Trophoblast cell (in vitro differentiated cells and primary cell): Measurements from ENCODE around the gene SNX19.

ENCODE experiments used
- DNase-seq, 2 donors: peaks; one replicate each; pipeline ENCODE4 v3.0.0-alpha.2; 2016
- H2AFZ ChIP-seq: 2 replicates; pipeline ENCODE4 v1.6.1; 2013; ENCODE audit warnings: low read length, moderate library complexity, mild to moderate bottlenecking; ENCODE audit not compliant: insufficient read depth, poor library complexity
- H2AK5ac ChIP-seq: 2 replicates; pipeline ENCODE4 v1.6.1; 2013; ENCODE audit warnings: mild to moderate bottlenecking, low read length
- H2BK120ac ChIP-seq: 2 replicates; pipeline ENCODE4 v1.6.1; 2013; ENCODE audit warnings: low read length, mild to moderate bottlenecking, moderate library complexity; ENCODE audit not compliant: insufficient read depth, poor library complexity
- H2BK12ac ChIP-seq: 2 replicates; pipeline ENCODE4 v1.6.1; 2013; ENCODE audit warnings: mild to moderate bottlenecking, low read length, moderate library complexity
- H2BK5ac ChIP-seq: 2 replicates; pipeline ENCODE4 v1.6.1; 2013; ENCODE audit warnings: low read length, low read depth, moderate library complexity, mild to moderate bottlenecking; ENCODE audit not compliant: poor library complexity
- H3K14ac ChIP-seq: 2 replicates; pipeline ENCODE4 v1.6.1; 2013; ENCODE audit warnings: mild to moderate bottlenecking, low read length
- H3K18ac ChIP-seq: 2 replicates; pipeline ENCODE4 v1.6.1; 2013; ENCODE audit warnings: mild to moderate bottlenecking, low read length
- H3K23ac ChIP-seq: 2 replicates; pipeline ENCODE4 v1.6.1; 2013; ENCODE audit warnings: low read length
- H3K27ac ChIP-seq: 2 replicates; pipeline ENCODE4 v1.5.1; 2013; ENCODE audit warnings: low read depth, mild to moderate bottlenecking, inconsistent platforms, low read length, moderate library complexity
- H3K27me3 ChIP-seq: 2 replicates; pipeline ENCODE4 v1.6.1; 2013; ENCODE audit warnings: inconsistent platforms, mild to moderate bottlenecking, low read length, moderate library complexity; ENCODE audit not compliant: insufficient read depth
- H3K36me3 ChIP-seq, 2 experiments: 1 replicate in 1 of 2; 2 replicates in 1 of 2; pipeline ENCODE4 v1.6.1; 2013; ENCODE audit warnings: low read length in 2 of 2, mild to moderate bottlenecking in 2 of 2, moderate library complexity in 1 of 2; ENCODE audit not compliant: insufficient read depth in 2 of 2, control insufficient read depth in 1 of 2
- H3K4ac ChIP-seq: 2 replicates; pipeline ENCODE4 v1.6.1; 2013; ENCODE audit warnings: low read depth, mild to moderate bottlenecking, low read length, moderate library complexity
- H3K4me1 ChIP-seq, 2 experiments: 1 replicate in 1 of 2; 2 replicates in 1 of 2; pipeline ENCODE4 v1.6.1; 2013; ENCODE audit warnings: low read length in 2 of 2, mild to moderate bottlenecking in 2 of 2, moderate library complexity in 1 of 2; ENCODE audit not compliant: insufficient read depth in 2 of 2, control insufficient read depth in 1 of 2
- H3K4me2 ChIP-seq: 2 replicates; pipeline ENCODE4 v1.6.1; 2013; ENCODE audit warnings: inconsistent platforms, mild to moderate bottlenecking, low read length, moderate library complexity
- H3K4me3 ChIP-seq: 2 replicates; pipeline ENCODE4 v1.5.1; 2013; ENCODE audit warnings: mild to moderate bottlenecking, low read depth, low read length, inconsistent platforms
- H3K79me1 ChIP-seq: one replicate; pipeline ENCODE4 v1.6.1; 2013; ENCODE audit warnings: low read length
- H3K79me2 ChIP-seq: 2 replicates; pipeline ENCODE4 v1.6.1; 2013; ENCODE audit warnings: low read length, mild to moderate bottlenecking; ENCODE audit not compliant: control insufficient read depth, insufficient read depth, poor library complexity
- H3K9ac ChIP-seq: 2 replicates; pipeline ENCODE4 v1.6.1; 2013; ENCODE audit warnings: mild to moderate bottlenecking, low read length
- H3K9me3 ChIP-seq: 2 replicates; pipeline ENCODE4 v1.6.1; 2013; ENCODE audit warnings: low read depth, mild to moderate bottlenecking, control low read depth, inconsistent platforms, low read length; ENCODE audit not compliant: insufficient read depth
- H4K12ac ChIP-seq: 2 replicates; pipeline ENCODE4 v1.6.1; 2013; ENCODE audit warnings: low read depth, mild to moderate bottlenecking, low read length, moderate library complexity
- H4K8ac ChIP-seq: 2 replicates; pipeline ENCODE4 v1.6.1; 2013; ENCODE audit warnings: low read depth, mild to moderate bottlenecking, low read length, moderate library complexity
- H4K91ac ChIP-seq: one replicate; pipeline ENCODE4 v1.6.1; 2013; ENCODE audit warnings: low read depth, mild to moderate bottlenecking, low read length, moderate library complexity
- WGBS: extraction: QIAGEN DNeasy Blood & Tissue Kit; methylation state at CpG from one replicate; pipeline ENCODE4 v1.1.7; 2013; ENCODE audit warnings: missing lambda C conversion rate; ENCODE audit not compliant: insufficient read length, insufficient coverage; ENCODE audit errors: extremely low coverage; 5-methylcytosine and 5-hydroxymethylcytosine counted together

The SNX19 gene

DNA sequence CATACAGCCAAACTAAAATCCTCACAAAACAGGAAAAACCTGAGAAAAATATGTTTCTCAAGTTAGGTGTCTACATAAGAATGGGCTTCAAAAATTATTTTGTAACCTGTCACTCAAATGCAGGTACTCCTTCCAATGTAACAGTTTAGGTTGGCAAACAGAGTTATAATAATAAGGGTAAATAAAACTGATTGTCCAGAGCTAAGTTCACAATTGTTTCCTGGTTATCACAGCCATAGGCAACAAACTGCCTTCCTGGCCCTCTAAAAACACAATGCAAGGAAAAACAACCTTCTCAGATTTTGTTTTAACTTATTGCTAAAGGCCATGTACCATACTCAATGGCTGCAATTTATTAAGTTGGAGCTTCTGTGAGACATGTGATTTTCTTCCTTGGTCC lies 36.4 kb downstream of the SNX19 start:
- Histone ChIP-seq H3K14ac (no peak overlapping the region), H3K9me3 (no peaks in the 10 kb centered on the region), H4K12ac (no peak overlapping the region), H3K79me2 (no peaks in the 10 kb centered on the region), H4K91ac (no peak overlapping the region), H3K36me3 (peaks cover 15 to 58% of the 10 kb centered on the region in 2 experiments), H3K79me1 (no peaks in the 10 kb centered on the region), H3K27ac (no peak overlapping the region), H2BK12ac (no peak overlapping the region), H4K8ac (no peak overlapping the region), H3K18ac (no peak overlapping the region), H2AFZ (no peak overlapping the region), H3K27me3 (no peaks in the 10 kb centered on the region), H2BK120ac (no peak overlapping the region), H3K9ac (no peak overlapping the region), H2BK5ac (no peak overlapping the region), H3K4ac (no peak overlapping the region), H2AK5ac (no peak overlapping the region), H3K4me3 (no peak overlapping the region), H3K23ac (no peak overlapping the region), H3K4me2 (no peak overlapping the region), H3K4me1 (no peaks in the 10 kb centered on the region)
- DNase-seq, result no peak

DNA sequence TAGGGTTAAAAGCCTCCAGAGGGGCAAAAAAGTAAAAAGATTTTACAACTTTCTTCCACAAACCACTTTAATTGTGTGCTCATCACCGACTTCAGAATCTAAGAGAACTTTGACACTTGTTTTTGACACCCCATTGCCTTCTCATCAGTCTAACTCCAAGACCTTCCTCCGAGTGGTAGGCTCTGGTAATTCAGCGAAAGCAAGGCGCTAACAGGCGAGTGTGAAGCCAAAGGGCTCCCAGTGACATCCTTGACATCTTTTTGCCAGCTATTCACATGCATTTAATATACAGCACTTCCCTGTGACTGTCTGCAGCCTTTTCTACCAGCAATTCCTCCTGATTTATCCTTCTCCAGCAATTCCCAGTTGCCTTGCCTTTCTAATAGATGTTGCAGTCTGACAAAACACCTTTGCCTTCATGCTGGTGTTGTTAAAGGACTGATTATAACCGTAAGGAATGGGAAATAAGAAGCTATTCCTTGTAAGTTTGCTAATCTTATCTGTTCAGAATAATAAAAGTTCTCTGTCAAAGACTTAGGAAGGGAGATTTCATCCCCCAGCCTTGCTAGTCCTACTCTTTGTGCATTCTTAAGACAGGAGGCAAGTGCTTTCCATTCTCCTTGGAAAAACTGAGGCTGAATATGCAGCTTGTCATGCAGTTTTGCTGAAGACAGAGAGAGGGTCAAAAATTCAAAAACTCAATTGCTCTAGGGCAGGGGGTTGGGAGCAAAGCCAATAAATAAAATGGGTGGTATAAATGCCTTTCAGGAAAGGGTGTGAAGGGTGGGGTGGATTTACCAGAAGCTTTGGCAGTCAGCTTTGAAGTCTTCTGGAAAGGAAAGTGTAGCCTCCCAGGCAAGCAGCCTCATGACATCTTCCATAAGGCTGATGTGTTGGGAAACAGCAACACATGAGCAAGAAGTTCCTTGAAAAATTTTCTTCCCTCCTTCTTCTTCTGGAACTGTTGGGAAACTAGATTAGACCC lies 39.1 kb downstream of the SNX19 start:
- H2AFZ ChIP-seq, result no peak overlapping the region
- H4K8ac ChIP-seq, result no peak overlapping the region
- no peak overlapping the region for H3K23ac ChIP-seq
- no peak overlapping the region for H4K91ac ChIP-seq
- WGBS, result no CpG with 5 or more reads among the region's 6 CpGs
- H2AK5ac ChIP-seq, result no peak overlapping the region
- no peak overlapping the region for H3K4me2 ChIP-seq
- H3K9ac ChIP-seq, result no peak overlapping the region
- H3K27ac ChIP-seq, result no peak overlapping the region
- H3K36me3 ChIP-seq, result peaks cover 12 to 53% of the 10 kb centered on the region in 2 experiments
- H3K27me3 ChIP-seq, result no peaks in the 10 kb centered on the region
- no peaks in the 10 kb centered on the region for H3K4me1 ChIP-seq
- no peaks in the 10 kb centered on the region for H3K9me3 ChIP-seq
- H3K79me1 ChIP-seq, result no peaks in the 10 kb centered on the region
- H3K18ac ChIP-seq, result no peak overlapping the region
- no peak overlapping the region for H3K14ac ChIP-seq
- H2BK12ac ChIP-seq, result no peak overlapping the region
- no peak overlapping the region for H3K4me3 ChIP-seq
- no peak overlapping the region for H3K4ac ChIP-seq
- H2BK5ac ChIP-seq, result no peak overlapping the region
- H4K12ac ChIP-seq, result no peak overlapping the region
- no peak overlapping the region for H2BK120ac ChIP-seq
- DNase-seq, result no peak
- H3K79me2 ChIP-seq, result no peaks in the 10 kb centered on the region

DNA sequence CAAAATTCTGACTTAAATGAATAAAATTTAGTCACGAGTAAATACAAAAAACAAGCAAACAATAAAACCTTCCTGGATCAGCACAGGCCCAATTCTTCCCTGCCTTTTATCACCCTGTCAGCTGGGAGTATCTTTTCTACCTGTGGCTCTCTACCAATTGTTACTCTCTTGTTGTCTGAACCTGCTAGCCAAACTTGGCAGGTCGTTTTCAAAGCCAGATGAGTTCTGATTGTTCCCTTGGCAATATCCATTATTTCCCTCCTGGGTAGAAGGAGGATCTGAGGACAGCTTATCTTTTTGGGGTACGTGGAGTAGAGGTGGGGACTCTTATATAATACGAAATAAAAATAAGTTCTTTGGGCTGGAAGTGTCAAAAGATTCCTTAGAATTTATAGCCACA lies 40.2 kb downstream of the SNX19 start:
- no peak overlapping the region for H2BK12ac ChIP-seq
- H2BK5ac ChIP-seq, result no peak overlapping the region
- no peaks in the 10 kb centered on the region for H3K79me2 ChIP-seq
- no peak overlapping the region for H3K4me2 ChIP-seq
- H3K27me3 ChIP-seq, result no peaks in the 10 kb centered on the region
- no peak overlapping the region for H3K4ac ChIP-seq
- no peak overlapping the region for H3K27ac ChIP-seq
- WGBS, result no CpG with 5 or more reads among the region's 4 CpGs
- H2AFZ ChIP-seq, result no peak overlapping the region
- H4K12ac ChIP-seq, result no peak overlapping the region
- no peak for DNase-seq
- H3K4me1 ChIP-seq, result no peaks in the 10 kb centered on the region
- H3K23ac ChIP-seq, result no peak overlapping the region
- H3K4me3 ChIP-seq, result no peak overlapping the region
- H3K36me3 ChIP-seq, result peaks cover 14 to 49% of the 10 kb centered on the region in 2 experiments
- no peak overlapping the region for H2BK120ac ChIP-seq
- H3K79me1 ChIP-seq, result no peaks in the 10 kb centered on the region
- H4K8ac ChIP-seq, result no peak overlapping the region
- H3K9ac ChIP-seq, result no peak overlapping the region
- H3K18ac ChIP-seq, result no peak overlapping the region
- no peaks in the 10 kb centered on the region for H3K9me3 ChIP-seq
- H2AK5ac ChIP-seq, result no peak overlapping the region
- H3K14ac ChIP-seq, result no peak overlapping the region
- H4K91ac ChIP-seq, result no peak overlapping the region

DNA sequence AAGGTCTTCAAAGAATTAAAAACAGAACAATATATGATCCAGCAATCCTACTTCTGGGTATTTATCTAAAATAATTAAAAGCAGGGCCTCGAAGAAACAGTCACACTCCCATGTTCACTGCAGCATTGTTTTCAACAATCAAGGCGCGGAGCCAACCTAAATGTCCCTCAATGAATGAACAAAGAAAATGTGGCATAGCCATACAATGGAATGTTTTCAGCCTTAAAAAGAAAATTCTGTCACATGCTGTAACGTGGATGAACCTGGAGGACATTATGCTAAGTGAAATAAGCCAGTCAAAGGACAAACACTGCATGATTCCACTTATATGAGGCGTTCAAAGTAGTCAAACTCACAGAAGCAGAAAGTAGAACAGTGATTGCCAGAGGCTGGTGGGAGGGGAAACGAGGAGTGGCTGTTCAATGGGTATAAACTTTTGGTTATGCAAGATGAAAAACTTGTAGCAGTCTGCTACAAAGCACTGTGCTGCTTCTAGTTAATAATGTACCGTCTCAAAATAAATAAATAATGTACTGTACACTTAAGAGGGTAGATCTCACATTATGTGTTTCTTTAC lies 41.2 kb downstream of the SNX19 start:
- H3K4me2 ChIP-seq, result no peak overlapping the region
- no peak overlapping the region for H2AFZ ChIP-seq
- no peaks in the 10 kb centered on the region for H3K79me2 ChIP-seq
- H3K4me3 ChIP-seq, result no peak overlapping the region
- WGBS, result no CpG with 5 or more reads among the region's 7 CpGs
- no peak overlapping the region for H2AK5ac ChIP-seq
- no peak overlapping the region for H3K9ac ChIP-seq
- no peaks in the 10 kb centered on the region for H3K4me1 ChIP-seq
- H3K4ac ChIP-seq, result no peak overlapping the region
- H3K18ac ChIP-seq, result no peak overlapping the region
- peaks cover 14 to 44% of the 10 kb centered on the region in 2 experiments for H3K36me3 ChIP-seq
- H2BK12ac ChIP-seq, result no peak overlapping the region
- H4K91ac ChIP-seq, result no peak overlapping the region
- H3K9me3 ChIP-seq, result no peaks in the 10 kb centered on the region
- H3K27ac ChIP-seq, result no peak overlapping the region
- H2BK120ac ChIP-seq, result no peak overlapping the region
- H4K12ac ChIP-seq, result no peak overlapping the region
- H3K14ac ChIP-seq, result no peak overlapping the region
- H3K23ac ChIP-seq, result no peak overlapping the region
- no peaks in the 10 kb centered on the region for H3K27me3 ChIP-seq
- H3K79me1 ChIP-seq, result no peaks in the 10 kb centered on the region
- no peak overlapping the region for H4K8ac ChIP-seq
- H2BK5ac ChIP-seq, result no peak overlapping the region
- no peak for DNase-seq
